ENCODE results near the gene PNLDC1. TPM values are rescaled to one million over a fixed set of nuclear protein-coding genes. Genes with fewer than 3 reads are reported as not detected.

The PNLDC1 gene
- total and polyA plus RNA-seq, 2 of the 4 experiments (the other 2 are of a cell fraction) = not detected

DNA sequence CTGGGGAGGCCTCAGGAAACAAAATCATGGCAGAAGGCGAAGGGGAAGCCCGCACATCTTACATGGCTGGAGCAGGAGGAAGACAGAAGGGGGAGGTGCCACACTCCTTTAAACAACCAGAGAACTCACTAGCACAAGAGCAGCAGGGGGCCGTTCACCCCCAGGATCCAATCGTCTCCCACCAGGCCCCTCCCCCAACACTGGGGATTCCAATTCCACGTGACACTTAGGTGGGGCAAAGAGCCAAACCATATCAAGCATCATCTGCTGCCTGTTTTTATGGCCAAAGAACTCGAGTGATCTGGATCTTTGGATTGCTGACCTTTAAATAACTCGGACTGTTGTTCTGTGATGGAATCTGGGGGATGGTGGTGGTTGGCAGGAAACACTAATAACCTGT lies 28.0 kb downstream of the PNLDC1 start:
- H3K27me3 ChIP-seq (ENCODE audit: control insufficient read depth, insufficient read depth, low read length) = peaks cover 2% of the 10 kb centered on the region; the same call in 1 of the 2 replicates
- peaks cover 4% of the 10 kb centered on the region; the same call in 1 of the 2 replicates for H3K4me1 ChIP-seq (ENCODE audit: control insufficient read depth, insufficient read depth, low read length)
- CTCF ChIA-PET = no interaction called here
- H4K5ac ChIP-seq (ENCODE audit: low read depth, low read length) = no peak overlapping the region
- no peak overlapping the region for H2BK5ac ChIP-seq (ENCODE audit: low read depth, low read length, poor library complexity, severe bottlenecking)
- no peak overlapping the region for H2BK120ac ChIP-seq (ENCODE audit: low read depth, low read length)
- H2BK15ac ChIP-seq (ENCODE audit: low read depth, low read length) = no peak overlapping the region
- intact Hi-C loops (cut with micrococcal nuclease) = no loop called here
- H3K4me2 ChIP-seq (ENCODE audit: low read depth, low read length) = no peak overlapping the region
- dilution Hi-C loops (cut with HindIII; ENCODE audit: low sequenced_read_pairs, unreplicated experiment) = no loop called here
- H3K14ac ChIP-seq (replicated peaks; ENCODE audit: low read depth, low read length) = no peak overlapping the region
- H3K4ac ChIP-seq (ENCODE audit: low read depth, low read length) = no peak overlapping the region
- H3K9me3 ChIP-seq (ENCODE audit: control insufficient read depth, insufficient read depth, low read length) = peaks cover 2% of the 10 kb centered on the region; the same call in 1 of the 2 replicates
- no peak overlapping the region for H2BK20ac ChIP-seq (ENCODE audit: low read depth, low read length)
- no peak overlapping the region for H3K23ac ChIP-seq (ENCODE audit: low read depth, low read length)
- H2AK9ac ChIP-seq (replicated peaks; ENCODE audit: low read depth, low read length, poor library complexity) = no peak overlapping the region
- DNase-seq (peak; percentile 14), ATAC-seq (ENCODE audit: low read depth) (no peak)
- no peaks in the 10 kb centered on the region for H3K36me3 ChIP-seq (ENCODE audit: control insufficient read depth, insufficient read depth, low read length)
- no peaks in the 10 kb centered on the region for H4K20me1 ChIP-seq (ENCODE audit: insufficient read depth, low read length)
- no peak overlapping the region for H2AFZ ChIP-seq (replicated peaks; ENCODE audit: low read length, poor library complexity)
- no peak overlapping the region for H3K56ac ChIP-seq (ENCODE audit: extremely low read depth, insufficient read depth, low read length)
- no peak for TF ChIP-seq SMC3 (IDR thresholded peaks at IDR 0.05; ENCODE audit: low read depth, low read length)
- no peak for TF ChIP-seq CEBPB (IDR thresholded peaks at IDR 0.05; ENCODE audit: low read depth, low read length)
- TF ChIP-seq FOS (IDR thresholded peaks at IDR 0.05; ENCODE audit: low read depth, low read length) = no peak
- H3K9ac ChIP-seq (ENCODE audit: low read depth, low read length) = no peak overlapping the region
- H3K27ac ChIP-seq (ENCODE audit: insufficient read depth, low read length) = no peak overlapping the region
- no peaks in the 10 kb centered on the region for H3K79me1 ChIP-seq (ENCODE audit: low read depth in 1 of 2, low read length in 2 of 2)
- H3K9me1 ChIP-seq (ENCODE audit: insufficient read depth, low read length) = peaks cover 3% of the 10 kb centered on the region; the same call in 1 of the 2 replicates
- no peak overlapping the region for H4K91ac ChIP-seq (ENCODE audit: insufficient read depth, low read depth, low read length)
- no peak overlapping the region for H4K8ac ChIP-seq (ENCODE audit: low read depth in 2 of 2, low read length in 2 of 2)
- in situ Hi-C loops (cut with MboI; ENCODE audit: low sequenced_read_pairs) = no loop called here
- H3K4me3 ChIP-seq (ENCODE audit: insufficient read depth, low read depth, low read length) = no peak overlapping the region
- H3K18ac ChIP-seq (ENCODE audit: low read depth, low read length) = no peak overlapping the region
- 0% methylated on average over 2 of the region's 7 CpGs; no CpG with 5 or more reads in 1 of the 2 experiments for WGBS, 2 experiments (ENCODE audit: extremely low coverage in 2 of 2, insufficient read length in 1 of 2)
- BruUV-seq (replicated peaks) = no TSS peak
- no peak overlapping the region for H2AK5ac ChIP-seq (ENCODE audit: low read depth, low read length)
- POLR2A ChIA-PET (ENCODE audit: unreplicated experiment) = no interaction called here
